EL (cell line): ENCODE data around the gene SIM1.

ENCODE experiments used
- DNase-seq: peaks from one replicate; pipeline ENCODE4 v3.0.0-alpha.2; 2016

Gene SIM1

GRCh38 chr6:100455230-100456124, 9.2 kb downstream of the SIM1 start:
- DNase-seq = peak; percentile 70

DNA sequence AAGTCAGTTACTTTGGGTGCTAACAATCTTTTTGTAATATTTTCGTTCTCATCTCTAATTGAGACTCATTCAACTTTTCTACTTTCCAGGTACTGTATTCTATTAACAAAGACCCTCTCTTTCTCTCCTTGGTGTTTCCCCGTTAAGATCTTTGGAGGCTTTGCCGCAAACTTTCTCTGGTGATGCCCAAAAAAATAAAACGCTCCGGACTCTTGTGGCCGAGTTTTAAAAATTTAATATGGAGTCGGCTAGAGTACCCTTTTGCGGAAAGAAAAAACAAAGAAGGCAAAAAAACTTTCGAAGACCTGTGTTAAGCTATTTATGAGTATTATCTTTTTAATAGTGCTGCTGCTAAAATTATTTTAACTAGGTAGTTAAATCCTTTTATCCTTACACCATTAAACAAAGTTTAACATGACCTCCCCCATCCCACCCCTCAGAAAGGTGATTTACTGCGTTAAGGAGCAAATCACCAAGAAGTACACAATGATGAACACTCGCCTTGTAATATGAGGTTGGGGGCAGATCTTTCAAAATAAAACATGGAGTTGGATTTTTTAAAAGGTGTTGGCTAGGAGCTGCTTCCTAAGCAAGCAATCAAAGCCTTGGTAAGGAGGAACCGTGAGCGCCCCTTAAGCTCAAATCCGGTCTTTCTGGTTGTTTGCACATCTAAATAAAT, 10.0 kb downstream of the SIM1 start:
- no peak for DNase-seq

GRCh38 chr6:100453701-100454521, 10.8 kb downstream of the SIM1 start:
- DNase-seq = peak; percentile 94

DNA sequence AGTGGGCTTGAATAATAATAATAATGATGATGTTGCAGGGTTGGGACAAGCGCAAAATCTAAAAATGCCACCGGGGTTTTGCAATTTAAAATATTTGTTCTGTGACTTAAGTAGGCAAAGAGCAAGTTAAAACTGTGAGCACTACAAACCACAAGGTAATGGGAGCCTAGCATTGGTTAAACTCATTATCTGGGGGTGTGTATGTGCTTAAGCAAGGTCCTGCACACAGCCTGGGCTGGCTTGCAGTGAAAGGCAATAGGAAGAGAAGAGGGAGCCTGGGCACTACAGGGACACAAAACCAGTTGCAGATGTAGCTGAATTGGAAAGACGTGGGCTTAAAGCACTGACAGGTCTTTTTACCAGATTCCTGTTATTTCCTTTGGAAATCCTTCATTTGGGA, 11.7 kb downstream of the SIM1 start:
- DNase-seq = peak; percentile 69

DNA sequence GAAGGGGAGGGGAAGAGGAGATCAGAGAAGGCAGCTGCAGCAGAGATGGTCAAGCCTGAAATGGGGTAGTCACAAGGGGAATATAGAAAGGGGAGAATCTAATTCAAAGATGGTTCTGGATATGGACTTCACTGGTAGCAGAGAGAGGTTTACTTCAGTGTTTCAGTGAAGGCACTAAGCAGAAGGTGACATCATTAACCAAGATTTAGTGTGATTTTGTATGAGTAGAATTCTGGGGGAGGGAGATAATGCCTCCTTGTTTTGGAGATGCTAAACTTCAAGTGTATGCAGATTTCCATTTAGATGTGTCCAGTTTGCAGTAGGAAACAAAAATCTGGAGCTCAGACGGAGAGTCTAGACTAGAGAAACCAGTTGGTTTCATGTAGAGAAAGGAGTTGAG, 13.1 kb downstream of the SIM1 start:
- no peak for DNase-seq

- no peak for DNase-seq
These were observed 15.5 kb downstream of the SIM1 start for GRCh38 chr6:100449239-100449691.

GRCh38 chr6:100447900-100448748, 16.6 kb downstream of the SIM1 start:
- DNase-seq = no peak

GRCh38 chr6:100447081-100447899, 17.4 kb downstream of the SIM1 start:
- peak; percentile 65 for DNase-seq

DNA sequence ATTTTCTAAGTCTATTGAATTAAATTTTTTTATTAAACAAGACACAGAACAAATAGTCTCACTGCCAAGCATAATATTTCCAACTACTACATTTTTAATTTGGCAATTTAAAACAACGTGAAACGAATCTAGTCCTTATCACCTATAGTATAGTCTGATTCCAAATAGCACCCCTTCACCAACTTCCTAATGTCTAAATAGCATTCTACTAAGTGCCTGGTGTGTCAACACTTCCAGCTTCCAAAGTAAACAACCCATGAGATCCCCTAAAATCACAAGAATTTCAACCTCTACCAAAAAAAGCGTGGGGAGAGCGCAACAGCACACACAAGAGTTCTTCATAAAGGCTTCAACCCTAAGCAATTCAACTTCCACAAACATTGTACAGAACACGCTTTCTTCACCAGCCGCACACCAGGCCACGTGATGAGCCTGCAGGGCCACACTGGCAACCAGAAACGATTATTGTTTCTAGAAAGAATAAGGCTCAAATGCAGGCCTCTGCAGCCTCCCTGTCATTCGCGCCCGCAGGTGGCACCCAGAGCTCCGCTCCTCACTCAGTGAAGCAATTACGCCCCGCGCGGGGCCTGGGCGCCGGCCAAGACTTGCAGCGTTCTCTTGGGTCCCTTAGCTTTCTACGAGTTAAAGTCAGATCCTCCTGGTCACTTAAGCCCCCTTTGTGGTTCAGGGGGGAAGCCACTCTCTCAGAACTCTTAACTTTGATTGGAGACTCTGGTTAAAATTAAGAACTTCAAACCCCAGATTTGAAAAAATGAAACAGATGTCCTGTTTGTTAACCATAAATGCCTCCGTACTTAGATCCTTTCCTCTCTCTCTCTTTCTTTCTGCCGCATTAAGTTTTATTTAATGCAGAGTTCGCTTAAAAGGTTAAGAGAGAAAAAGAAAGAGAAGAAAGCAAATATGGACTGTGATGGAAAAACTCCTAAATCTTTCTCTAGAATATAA, 18.3 kb downstream of the SIM1 start:
- DNase-seq = peak; percentile 81

GRCh38 chr6:100445512-100445911, 19.2 kb downstream of the SIM1 start:
- DNase-seq = peak; percentile 67

DNA sequence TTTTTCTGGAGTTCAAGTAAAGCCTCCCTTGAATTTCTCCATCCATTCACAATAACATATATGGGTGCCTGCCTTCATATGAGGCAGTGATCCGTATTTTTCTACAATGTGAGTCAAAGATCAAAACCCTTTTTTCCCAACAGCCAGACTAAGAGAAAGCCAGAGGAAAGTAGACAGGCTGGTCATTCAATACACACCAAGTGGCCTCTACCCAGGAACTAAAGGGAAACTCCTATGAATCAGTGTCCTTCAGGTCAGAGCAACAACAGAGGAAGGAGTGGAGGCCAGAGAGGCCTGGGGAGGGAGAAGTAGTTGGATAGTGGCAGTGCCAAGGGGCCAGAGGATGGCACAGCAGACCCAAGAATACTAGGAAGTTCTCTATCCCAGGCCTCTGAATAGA, 23.8 kb downstream of the SIM1 start:
- DNase-seq = peak; percentile 34

GRCh38 chr6:100435299-100435698, 29.4 kb downstream of the SIM1 start:
- DNase-seq = peak; percentile 72

- DNase-seq = peak; percentile 41
These were observed 30.8 kb downstream of the SIM1 start for GRCh38 chr6:100433726-100434435.

GRCh38 chr6:100432136-100432535, 32.6 kb downstream of the SIM1 start:
- no peak for DNase-seq

DNA sequence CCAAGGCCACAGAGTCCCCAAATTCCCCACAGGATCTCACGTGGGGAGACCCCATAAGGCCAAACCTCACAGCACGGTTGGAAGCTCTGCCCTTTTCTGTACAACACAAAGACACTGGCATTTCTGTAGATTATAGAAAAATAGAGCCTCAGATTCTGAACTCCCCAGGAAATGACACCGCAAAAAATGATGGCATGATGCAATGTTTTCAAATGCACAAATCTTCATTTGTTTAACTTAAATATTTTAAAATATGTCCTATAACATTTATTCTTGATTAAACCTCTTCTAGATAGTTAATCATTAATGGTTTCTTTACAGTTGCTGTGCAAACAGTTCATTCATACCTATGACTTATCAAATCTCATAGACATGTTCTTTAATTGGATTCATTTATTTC, 33.8 kb downstream of the SIM1 start:
- no peak for DNase-seq

DNA sequence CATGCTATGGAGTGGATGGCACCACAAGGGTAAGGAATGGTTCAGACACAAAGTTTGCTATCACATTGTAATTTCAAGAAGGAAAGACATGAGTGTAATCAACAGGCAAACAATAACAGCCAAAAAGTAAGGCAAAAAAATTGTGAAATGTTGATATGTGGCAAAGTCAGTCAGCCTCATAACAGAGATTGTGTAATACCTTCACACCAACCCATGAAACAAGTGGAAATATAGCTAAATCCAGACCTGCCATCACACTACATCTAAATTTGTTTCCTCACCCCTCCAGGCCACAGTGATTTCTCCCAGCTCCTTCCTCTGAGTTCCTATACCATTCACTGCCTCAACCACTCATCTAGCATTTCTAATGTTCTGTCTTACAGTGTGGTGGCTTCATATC, 37.3 kb downstream of the SIM1 start:
- no peak for DNase-seq

DNA sequence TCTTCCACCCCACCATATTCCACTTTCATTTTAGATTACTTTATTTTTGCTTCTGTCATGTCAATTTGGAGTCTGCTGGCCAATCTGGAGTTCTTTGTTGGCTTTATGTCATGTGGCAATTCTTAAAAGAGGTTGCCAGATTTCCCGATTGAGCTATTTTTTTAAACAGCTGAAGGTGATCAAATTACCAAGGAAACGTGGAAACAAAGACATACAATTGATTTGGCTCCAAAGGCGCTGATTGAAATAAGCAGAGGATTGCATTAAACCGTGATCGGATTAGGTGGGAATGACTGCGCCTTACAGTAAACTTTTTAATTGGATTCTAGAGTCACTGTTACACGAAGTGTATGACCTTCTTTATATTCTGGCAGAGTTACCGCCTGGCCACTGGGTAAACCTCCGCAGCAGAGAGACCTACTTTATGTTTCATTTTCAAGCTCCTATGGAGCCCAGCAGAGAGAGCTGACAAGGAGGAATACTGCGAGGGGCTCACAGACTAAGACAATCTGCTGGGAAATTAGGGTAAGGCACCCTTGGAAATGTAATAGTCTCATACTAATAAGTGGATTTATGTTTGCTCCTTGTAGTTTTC, 37.9 kb downstream of the SIM1 start:
- DNase-seq = no peak

DNA sequence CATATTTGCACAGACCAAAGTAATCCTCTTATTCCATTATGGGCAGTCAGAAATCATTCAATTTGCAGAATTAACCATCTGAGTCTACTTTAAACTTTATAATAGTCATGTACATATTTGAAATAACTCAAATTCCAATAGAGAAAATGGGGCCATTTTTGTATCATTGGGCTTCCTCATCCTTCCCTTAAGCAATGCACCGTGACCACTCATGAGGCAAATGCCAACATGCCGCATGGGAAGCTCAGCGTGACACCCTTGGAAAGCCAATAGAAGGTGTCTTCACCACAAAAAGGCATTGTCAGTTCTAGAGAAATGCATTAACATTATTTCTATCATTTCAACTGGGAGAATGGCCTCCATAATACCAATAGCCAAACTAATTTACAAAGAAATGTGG, 38.5 kb downstream of the SIM1 start:
- DNase-seq = peak; percentile 64

GRCh38 chr6:100420711-100421110, 44.0 kb downstream of the SIM1 start:
- DNase-seq = no peak
